Subcutaneous abdominal adipose tissue (tissue), 5 donors: ENCODE data around the gene DGKQ.
A peak's percentile ranks its signal among the peaks of the same experiment; 100 is the strongest.
"Not testable (repeated sequence)": the region's sequence is repeated elsewhere in the genome, so short reads cannot be mapped to it uniquely, and the experiment has no call there.

Source experiments
- H3K27ac ChIP-seq: one replicate; pipeline ENCODE4 v1.7.0; 2013; ENCODE audit warnings: low read depth, mild to moderate bottlenecking, inconsistent platforms, low read length, moderate library complexity
- H3K27me3 ChIP-seq, 5 donors: one replicate each; pipeline ENCODE4 v1.7.0; 2013; ENCODE audit warnings: low read length in 5 of 5, inconsistent platforms in 1 of 5; ENCODE audit not compliant: control insufficient read depth in 5 of 5, insufficient read depth in 4 of 5
- H3K36me3 ChIP-seq, 5 donors: one replicate each; pipeline ENCODE4 v1.7.0; 2013; ENCODE audit warnings: low read length in 5 of 5; ENCODE audit not compliant: control insufficient read depth in 5 of 5, insufficient read depth in 5 of 5
- H3K4me1 ChIP-seq, 5 donors: one replicate each; pipeline ENCODE4 v1.7.0; 2013; ENCODE audit warnings: low read length in 5 of 5, mild to moderate bottlenecking in 3 of 5, moderate library complexity in 1 of 5; ENCODE audit not compliant: control insufficient read depth in 5 of 5, insufficient read depth in 5 of 5
- H3K4me3 ChIP-seq, 5 donors: one replicate each; pipeline ENCODE4 v1.7.0; 2013; ENCODE audit warnings: low read length in 5 of 5, low read depth in 1 of 5
- H3K9ac ChIP-seq, 5 donors: one replicate each; pipeline ENCODE4 v1.7.0; 2013; ENCODE audit warnings: low read length in 5 of 5, mild to moderate bottlenecking in 4 of 5, moderate library complexity in 3 of 5
- H3K9me3 ChIP-seq, 5 donors: one replicate each; pipeline ENCODE4 v1.7.0; 2013; ENCODE audit warnings: low read length in 5 of 5; ENCODE audit not compliant: control insufficient read depth in 5 of 5
- donor health status: healthy.
- donor health status: healthy.
- donor health status: healthy.
- donor health status: healthy.
- donor health status: healthy.

DGKQ gene

DNA sequence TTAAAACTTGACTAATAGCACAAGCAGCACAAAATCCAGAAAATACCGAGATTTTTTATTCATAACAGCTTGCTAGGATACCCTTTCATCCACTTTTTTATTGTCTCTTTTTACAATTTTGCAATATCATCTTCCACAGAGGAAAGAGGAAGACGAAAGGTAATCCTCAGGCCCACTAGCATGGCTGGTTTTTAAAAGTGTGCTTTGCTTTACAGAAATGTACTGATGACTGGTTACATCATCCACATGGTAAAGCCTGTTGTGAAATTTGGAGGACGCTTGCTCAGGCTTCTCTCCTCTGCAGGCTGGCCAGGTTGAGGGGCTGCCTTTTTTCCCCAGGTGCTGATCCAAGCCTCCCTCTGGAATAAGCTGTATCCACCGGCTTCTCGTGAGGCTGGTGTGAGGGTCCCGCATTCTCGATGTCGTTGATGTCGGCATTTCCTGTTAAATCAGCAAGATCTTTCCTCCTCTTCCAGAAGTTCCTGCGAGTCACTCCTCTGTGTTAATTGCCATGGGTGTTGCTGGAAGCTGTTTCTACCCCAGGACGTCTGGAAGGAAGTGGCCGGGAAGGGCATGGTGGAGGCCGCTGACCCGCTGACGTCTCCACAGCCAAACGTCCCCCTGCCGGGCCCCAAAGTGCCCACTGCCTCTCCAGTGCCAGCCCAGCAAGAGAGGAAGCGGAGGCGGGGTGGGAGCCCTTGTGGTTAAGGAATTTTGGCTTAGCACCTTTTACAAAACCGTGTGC, 5.8 kb upstream of the DGKQ start:
- Histone ChIP-seq H3K36me3 (peaks cover 0 to 3% (median 0%) of the 10 kb centered on the region in 5 donors), H3K9me3 (no peaks in the 10 kb centered on the region), H3K4me3 (no peak overlapping the region), H3K27me3 (no peaks in the 10 kb centered on the region), H3K9ac (peak overlapping the region in 1 of 5 donors; percentile 8), H3K27ac (no peak overlapping the region), H3K4me1 (peaks cover 0 to 11% (median 10%) of the 10 kb centered on the region in 5 donors)

DNA sequence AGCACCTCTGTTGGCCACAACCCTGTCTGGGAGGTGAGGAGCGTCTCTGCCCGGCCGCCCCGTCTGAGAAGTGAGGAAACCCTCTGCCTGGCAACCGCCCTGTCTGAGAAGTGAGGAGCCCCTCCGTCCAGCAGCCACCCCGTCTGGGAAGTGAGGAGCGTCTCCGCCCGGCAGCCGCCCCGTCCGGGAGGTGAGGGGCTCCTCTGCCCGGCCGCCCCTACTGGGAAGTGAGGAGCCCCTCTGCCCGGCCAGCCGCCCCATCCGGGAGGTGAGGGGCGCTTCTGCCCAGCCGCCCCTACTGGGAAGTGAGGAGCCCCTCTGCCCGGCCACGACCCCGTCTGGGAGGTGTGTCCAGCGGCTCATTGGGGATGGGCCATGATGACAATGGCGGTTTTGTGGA, 2.6 kb upstream of the DGKQ start:
- H3K36me3 ChIP-seq, H3K27me3 ChIP-seq, H3K9ac ChIP-seq, H3K9me3 ChIP-seq, H3K4me3 ChIP-seq, H3K27ac ChIP-seq: not testable (repeated sequence)
- H3K4me1 ChIP-seq: peaks cover 4 to 36% (median 33%) of the 10 kb centered on the region in 5 donors

DNA sequence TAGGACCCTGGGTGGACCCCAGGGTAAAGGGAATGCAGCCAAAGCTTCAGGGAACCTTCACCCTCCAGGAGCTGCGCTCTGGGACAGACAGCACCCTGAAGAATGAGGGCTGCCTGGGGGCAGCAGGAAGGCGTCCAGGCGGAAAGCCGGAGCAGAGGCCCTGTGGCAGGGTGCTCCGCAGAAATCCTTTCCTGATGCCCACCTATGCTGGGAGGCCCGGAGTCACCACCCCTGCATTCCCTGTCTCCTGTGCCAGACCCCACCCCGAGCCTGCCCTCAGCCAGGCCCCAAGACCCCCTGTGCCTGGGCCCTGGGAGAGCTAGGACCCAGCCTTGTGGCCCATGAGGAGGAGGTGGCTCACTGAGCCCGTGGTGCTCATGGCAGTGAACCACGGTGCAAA, 1.3 kb upstream of the DGKQ start:
- Histone ChIP-seq H3K27me3 (no peaks in the 10 kb centered on the region), H3K27ac (no peak overlapping the region), H3K4me3 (no peak overlapping the region)

DNA sequence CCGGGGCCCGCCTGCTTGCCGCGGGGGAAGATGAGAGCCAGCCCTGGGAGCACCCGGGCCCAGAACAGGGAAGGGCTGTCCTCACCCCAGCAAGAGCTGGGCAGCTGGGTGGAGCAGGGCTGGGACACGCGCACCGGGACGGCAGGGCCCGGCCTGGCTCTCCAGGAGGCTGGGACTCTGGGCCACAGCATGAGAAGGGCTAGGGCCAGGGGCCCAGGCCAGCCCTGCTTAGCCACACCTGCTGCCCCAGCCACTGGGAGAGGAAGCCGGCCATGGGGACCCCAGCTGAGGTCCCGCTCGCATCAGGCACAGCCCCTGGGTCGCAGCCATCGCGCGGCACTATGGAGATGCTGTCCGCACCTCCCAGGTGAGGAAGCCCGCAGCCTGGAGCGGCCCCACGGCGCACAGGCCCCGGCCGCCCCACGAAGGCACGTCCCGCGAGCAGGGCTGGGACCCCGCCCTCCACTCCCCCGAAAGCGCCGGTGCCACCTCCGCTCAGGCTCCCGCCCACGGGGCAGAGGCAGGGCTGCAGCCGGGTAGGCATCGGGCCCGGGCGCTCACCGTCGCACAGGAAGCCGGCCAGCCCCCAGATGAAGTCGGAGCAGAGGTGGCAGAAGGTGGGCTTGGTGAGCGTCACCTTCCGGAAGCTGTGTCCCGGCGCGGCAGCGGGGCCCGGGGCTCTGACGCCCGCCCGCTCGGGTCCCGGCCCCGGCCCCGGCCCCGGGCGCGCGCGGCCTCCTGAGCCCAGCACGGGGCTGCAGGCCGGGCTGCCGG, 531 bp downstream of the DGKQ start:
- peaks cover 0 to 3% (median 0%) of the 10 kb centered on the region in 5 donors for H3K27me3 ChIP-seq
- H3K9me3 ChIP-seq: no peaks in the 10 kb centered on the region
- peak overlapping the region in 4 of 5 donors; percentile 63 to 79 (median 72) for H3K9ac ChIP-seq
- H3K4me3 ChIP-seq: peak overlapping the region in 4 of 5 donors; percentile 64 to 83 (median 79)
- H3K4me1 ChIP-seq: peaks cover 4 to 32% (median 28%) of the 10 kb centered on the region in 5 donors
- peaks cover 0 to 3% (median 0%) of the 10 kb centered on the region in 5 donors for H3K36me3 ChIP-seq
- H3K27ac ChIP-seq: no peak overlapping the region

More for the DNA sequence above, 1.3 kb upstream of the DGKQ start:
- Histone ChIP-seq H3K9me3 (no peaks in the 10 kb centered on the region), H3K9ac (no peak overlapping the region), H3K4me1 (peaks cover 4 to 40% (median 37%) of the 10 kb centered on the region in 5 donors), H3K36me3 (peaks cover 0 to 3% (median 0%) of the 10 kb centered on the region in 5 donors)

DNA sequence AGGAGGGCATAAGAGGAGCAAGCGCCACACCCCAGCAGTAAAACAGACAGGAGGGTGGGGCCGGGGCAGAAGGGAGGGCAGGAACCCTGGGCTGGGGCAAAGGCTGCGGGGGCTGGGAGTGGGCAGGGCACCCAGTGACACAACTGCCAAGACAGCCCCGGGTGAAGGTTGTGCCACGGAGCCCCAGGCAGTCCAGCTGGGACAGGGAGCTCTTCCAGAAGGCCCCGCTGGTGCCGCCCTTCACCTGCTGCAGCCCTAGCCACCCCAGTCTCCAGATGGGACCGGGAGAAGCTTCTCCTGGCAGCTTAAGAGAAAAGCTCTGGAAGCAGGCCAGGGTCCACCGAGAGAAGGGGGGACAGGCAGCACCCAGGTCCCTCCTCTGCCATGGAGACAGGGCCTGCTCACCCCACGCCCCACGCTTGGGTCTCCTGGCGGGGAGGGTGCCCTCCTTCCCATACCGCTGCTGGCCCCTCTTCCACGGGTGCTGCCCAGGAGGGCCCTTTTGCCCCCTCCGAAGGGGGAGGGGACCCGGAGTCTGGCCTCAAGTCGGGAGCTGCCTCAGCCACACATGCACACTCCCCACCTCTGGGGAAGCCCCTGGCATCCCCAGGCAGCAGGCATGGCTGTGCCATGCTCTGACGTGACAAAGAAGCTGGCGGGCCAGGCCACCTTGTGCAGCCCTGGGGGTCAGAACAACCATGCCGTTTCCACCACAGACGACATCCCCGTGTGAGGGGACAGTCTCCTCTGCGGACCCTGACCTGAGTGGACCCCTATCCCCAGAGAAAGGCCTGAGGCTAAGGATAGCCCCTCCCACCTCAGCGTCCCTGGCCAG, 1.5 kb downstream of the DGKQ start:
- Histone ChIP-seq H3K27me3 (peaks cover 0 to 3% (median 0%) of the 10 kb centered on the region in 5 donors), H3K9me3 (no peaks in the 10 kb centered on the region), H3K9ac (peak overlapping the region in 4 of 5 donors; percentile 20 to 79 (median 72)), H3K4me3 (peak overlapping the region; percentile 55 to 83 (median 76)), H3K4me1 (peaks cover 4 to 32% (median 28%) of the 10 kb centered on the region in 5 donors), H3K36me3 (peaks cover 0 to 9% (median 0%) of the 10 kb centered on the region in 5 donors), H3K27ac (no peak overlapping the region)

DNA sequence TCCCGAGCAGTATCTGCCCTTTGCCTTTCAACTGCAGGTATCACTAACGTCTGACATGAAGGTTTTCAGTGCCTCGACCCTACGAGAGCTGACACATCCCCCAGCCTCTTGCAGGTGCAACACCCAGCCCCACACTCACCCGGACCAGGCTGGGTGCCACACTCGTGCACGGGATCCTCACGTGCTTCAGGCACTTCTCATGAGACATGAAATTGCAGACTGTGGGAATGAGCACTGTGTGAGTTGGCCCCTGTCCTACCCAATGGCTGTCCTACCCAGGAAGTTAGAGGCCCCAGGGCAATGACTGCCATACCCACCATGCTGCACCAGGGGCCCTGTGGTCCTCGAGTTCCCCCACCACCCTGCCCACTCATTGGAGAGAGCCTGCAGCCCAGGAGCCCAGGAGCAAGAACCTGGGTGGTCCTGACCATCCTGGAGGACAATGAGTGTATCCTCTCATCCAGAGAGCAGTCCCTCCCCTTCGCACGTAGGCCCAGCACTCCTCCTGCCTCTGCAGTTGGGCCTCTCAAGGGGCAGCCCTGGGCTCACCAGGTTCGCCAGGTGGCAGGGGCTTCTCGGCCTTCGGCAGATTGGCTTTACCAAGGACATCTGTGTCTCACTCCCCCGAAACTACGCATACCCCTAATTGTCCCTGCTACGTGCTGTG, 2.4 kb downstream of the DGKQ start:
- Histone ChIP-seq H3K9ac (peak overlapping the region in 1 of 5 donors; percentile 79), H3K4me3 (no peak overlapping the region), H3K9me3 (no peaks in the 10 kb centered on the region), H3K27ac (no peak overlapping the region), H3K4me1 (peaks cover 4 to 32% (median 28%) of the 10 kb centered on the region in 5 donors), H3K36me3 (peaks cover 0 to 18% (median 8%) of the 10 kb centered on the region in 5 donors), H3K27me3 (peaks cover 0 to 3% (median 0%) of the 10 kb centered on the region in 5 donors)

DNA sequence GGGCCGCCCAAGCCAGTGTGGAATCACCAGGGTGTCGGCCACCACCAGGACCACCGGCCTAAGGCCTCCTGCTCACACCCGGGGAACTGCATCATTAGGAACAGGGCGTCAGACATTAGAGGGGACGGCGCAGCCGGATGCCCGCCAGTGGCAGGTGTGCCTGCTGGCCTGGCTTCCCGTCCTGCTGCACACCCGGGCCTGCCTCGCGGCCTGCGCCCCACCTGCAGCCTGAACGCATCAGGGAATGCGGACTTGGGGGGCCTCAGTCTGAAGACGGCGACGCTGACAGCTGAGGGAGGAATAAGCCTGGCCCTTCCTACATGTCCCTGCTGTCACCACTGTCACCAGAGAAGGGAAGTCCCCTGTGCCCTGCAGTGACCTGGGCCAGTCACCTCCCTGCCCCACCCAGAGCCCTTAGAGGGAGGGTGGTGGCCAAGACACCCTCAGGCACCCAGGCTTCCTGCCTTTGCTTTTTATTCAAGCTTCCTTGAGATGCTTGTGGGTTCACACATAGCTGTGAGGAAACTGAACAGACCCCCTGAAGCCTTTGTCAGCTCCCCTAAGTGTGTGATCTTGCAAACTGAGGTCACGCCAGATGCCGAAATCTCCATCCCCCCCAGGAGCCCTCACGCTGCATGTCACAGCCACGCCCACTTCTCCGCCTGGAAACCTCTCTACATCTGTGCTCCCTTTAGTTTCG, 3.2 kb downstream of the DGKQ start:
- Histone ChIP-seq H3K27ac (no peak overlapping the region), H3K27me3 (peaks cover 0 to 3% (median 0%) of the 10 kb centered on the region in 5 donors), H3K4me3 (no peak overlapping the region), H3K9me3 (no peaks in the 10 kb centered on the region), H3K4me1 (peaks cover 4 to 32% (median 28%) of the 10 kb centered on the region in 5 donors), H3K9ac (no peak overlapping the region), H3K36me3 (peaks cover 0 to 26% (median 15%) of the 10 kb centered on the region in 5 donors)

DNA sequence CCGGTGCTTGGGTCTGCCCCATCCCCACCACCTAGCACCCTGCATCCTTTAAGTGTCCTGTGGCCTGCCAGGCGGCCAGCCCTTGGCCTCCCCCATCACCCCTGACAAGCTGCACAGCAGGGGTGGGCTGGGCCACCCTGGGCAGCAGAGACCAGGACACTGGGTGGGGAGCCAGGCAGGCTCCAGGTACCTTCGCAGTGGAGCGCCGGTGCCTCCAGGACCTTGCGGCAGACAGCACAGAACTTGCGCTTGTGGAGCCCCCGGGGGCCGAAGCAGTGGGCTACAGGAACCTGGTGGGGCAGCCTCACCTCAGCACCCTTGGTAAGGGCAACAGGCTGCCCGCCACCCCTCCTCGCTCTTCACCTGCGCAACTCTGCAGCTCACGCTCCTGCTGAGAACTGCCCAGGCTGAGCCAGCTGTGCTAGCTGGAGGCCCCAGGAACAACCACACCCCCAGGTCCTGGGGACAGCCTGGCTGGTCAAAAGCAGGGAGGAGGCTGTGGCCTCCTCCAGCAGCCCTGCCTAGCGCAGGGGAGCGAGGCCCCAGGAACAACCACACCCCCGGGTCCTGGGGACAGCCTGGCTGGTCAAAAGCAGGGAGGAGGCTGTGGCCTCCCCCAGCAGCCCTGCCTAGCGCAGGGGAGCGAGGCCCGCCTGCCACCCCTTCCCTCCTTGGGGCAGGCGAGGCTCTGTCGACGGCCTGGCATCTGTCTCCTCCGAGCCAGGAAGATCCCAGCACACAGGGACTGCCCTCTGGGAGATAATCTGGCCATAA, 4.6 kb downstream of the DGKQ start:
- Histone ChIP-seq H3K4me1 (peaks cover 4 to 27% (median 25%) of the 10 kb centered on the region in 5 donors), H3K9me3 (no peaks in the 10 kb centered on the region)

More for the DNA sequence above, 4.6 kb downstream of the DGKQ start:
- Histone ChIP-seq H3K9ac (no peak overlapping the region), H3K27me3 (peaks cover 0 to 3% (median 0%) of the 10 kb centered on the region in 5 donors), H3K27ac (no peak overlapping the region), H3K4me3 (no peak overlapping the region), H3K36me3 (peaks cover 0 to 38% (median 25%) of the 10 kb centered on the region in 5 donors)
